Osteocyte (in vitro differentiated cells): ENCODE results near the gene THAP2. TPM values are rescaled to one million over a fixed set of nuclear protein-coding genes. Genes with fewer than 3 reads are reported as not detected.

ENCODE experiments used
- DNase-seq: peaks from one replicate; pipeline ENCODE4 v3.0.0; 2021; ENCODE audit warnings: mixed read lengths; ENCODE audit not compliant: unreplicated experiment; ENCODE audit errors: extremely low spot score
- H3K27ac Mint-ChIP-seq: one replicate; pipeline ENCODE4 v1.8.0; 2021; ENCODE audit warnings: mild to moderate bottlenecking, mixed read lengths; ENCODE audit not compliant: unreplicated experiment
- H3K27me3 Mint-ChIP-seq: one replicate; pipeline ENCODE4 v1.8.0; 2021; ENCODE audit warnings: mixed read lengths; ENCODE audit not compliant: unreplicated experiment
- H3K36me3 Mint-ChIP-seq: one replicate; pipeline ENCODE4 v1.8.0; 2021; ENCODE audit warnings: mixed read lengths; ENCODE audit not compliant: unreplicated experiment
- H3K4me1 Mint-ChIP-seq: one replicate; pipeline ENCODE4 v1.8.0; 2021; ENCODE audit warnings: mixed read lengths; ENCODE audit not compliant: unreplicated experiment
- H3K4me3 Mint-ChIP-seq: one replicate; pipeline ENCODE4 v1.8.0; 2021; ENCODE audit warnings: mild to moderate bottlenecking, moderate library complexity, mixed read lengths; ENCODE audit not compliant: unreplicated experiment
- H3K9me3 Mint-ChIP-seq: one replicate; pipeline ENCODE4 v1.8.0; 2021; ENCODE audit warnings: mixed read lengths; ENCODE audit not compliant: unreplicated experiment
- total RNA-seq: library from RNA; stranded (reverse); gene quantifications from 2 replicates; pipeline ENCODE4 v1.2.1, GENCODE V29; 2021
- TF ChIP-seq, protein P1 (sequence below): fragments of 200-600 bp; sonication (generic); IDR thresholded peaks from 2 replicates; pipeline ENCODE4 v1.5.0; 2021; ENCODE audit warnings: antibody characterized with exemption, mild to moderate bottlenecking, moderate library complexity

The THAP2 gene
- total RNA-seq, 1 donor from 2014 or later: 5.0 TPM

DNA sequence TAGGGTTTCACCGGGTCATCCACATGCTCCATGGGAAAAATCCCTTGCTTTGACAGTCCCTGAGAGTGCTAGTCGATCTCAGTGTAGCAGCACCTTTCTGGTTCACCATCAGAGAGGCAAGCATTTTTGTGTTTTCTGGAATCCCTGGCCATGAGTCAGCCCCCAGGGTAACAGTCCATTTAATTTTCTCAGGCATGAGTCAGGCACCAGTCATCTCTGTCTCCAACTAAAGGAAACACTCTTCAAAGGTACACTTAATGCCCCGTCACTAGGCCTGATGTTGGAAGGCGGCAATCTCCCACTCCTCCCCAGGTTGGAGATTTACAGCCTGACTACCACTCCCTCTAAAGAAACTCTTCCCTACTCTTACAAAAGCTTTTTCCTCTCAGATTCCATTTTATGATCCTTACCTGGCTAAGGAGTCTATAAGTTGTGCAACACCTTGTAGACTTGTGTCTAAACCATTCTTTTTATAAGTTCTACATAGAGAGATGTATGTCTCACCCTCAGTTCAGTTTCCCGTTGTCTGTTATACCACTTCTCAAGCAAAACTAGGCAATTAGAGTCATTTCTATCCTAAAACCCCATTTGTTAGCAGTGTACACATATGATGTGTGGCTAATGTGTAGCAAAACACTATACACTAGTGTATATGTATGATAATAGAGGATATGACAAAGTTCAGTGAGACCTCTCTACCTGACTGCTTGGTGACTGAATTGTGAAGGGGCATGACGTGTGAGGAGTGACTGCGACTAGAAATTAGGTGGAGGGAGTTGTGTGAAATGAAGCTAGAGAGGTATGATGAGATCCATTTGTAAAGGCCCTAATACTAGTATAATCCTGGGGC lies 46.4 kb downstream of the THAP2 start:
- DNase-seq: no peak
- Mint-ChIP-seq H3K4me3 (no peak overlapping the region), H3K27me3 (no peaks in the 10 kb centered on the region), H3K4me1 (peaks cover 9% of the 10 kb centered on the region), H3K9me3 (peaks cover 29% of the 10 kb centered on the region), H3K36me3 (peaks cover 6% of the 10 kb centered on the region), H3K27ac (no peak overlapping the region)
- TF ChIP-seq, protein P1, sequence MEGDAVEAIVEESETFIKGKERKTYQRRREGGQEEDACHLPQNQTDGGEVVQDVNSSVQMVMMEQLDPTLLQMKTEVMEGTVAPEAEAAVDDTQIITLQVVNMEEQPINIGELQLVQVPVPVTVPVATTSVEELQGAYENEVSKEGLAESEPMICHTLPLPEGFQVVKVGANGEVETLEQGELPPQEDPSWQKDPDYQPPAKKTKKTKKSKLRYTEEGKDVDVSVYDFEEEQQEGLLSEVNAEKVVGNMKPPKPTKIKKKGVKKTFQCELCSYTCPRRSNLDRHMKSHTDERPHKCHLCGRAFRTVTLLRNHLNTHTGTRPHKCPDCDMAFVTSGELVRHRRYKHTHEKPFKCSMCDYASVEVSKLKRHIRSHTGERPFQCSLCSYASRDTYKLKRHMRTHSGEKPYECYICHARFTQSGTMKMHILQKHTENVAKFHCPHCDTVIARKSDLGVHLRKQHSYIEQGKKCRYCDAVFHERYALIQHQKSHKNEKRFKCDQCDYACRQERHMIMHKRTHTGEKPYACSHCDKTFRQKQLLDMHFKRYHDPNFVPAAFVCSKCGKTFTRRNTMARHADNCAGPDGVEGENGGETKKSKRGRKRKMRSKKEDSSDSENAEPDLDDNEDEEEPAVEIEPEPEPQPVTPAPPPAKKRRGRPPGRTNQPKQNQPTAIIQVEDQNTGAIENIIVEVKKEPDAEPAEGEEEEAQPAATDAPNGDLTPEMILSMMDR: no peak

DNA sequence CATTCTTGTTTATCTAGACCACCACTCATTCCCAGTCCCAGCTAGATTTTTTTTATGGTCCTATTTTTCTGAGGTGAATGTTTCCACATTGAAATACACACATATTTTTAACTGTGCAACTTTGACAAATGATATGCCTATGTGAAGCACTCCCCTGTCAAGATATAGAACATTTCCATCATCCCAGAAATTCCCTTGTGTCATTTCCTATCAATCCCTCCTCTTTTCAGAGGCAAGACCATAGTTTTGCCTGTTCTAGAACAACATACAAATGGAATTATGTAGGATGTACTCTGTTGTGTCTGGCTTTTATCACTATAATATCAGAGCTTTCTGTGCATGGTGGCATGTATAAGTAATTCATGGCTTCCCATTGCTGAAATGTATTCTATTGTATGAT lies 54.5 kb downstream of the THAP2 start:
- Mint-ChIP-seq H3K4me3 (no peak overlapping the region), H3K36me3 (peaks cover 1% of the 10 kb centered on the region), H3K4me1 (no peaks in the 10 kb centered on the region), H3K27ac (no peak overlapping the region), H3K27me3 (no peaks in the 10 kb centered on the region), H3K9me3 (peaks cover 20% of the 10 kb centered on the region)
- TF ChIP-seq, protein P1: no peak
- no peak for DNase-seq

GRCh38 chr12:71719647-71720370 lies 55.7 kb downstream of the THAP2 start:
- Mint-ChIP-seq H3K4me3 (no peak overlapping the region), H3K4me1 (no peaks in the 10 kb centered on the region), H3K27ac (no peak overlapping the region), H3K9me3 (peaks cover 15% of the 10 kb centered on the region), H3K27me3 (no peaks in the 10 kb centered on the region), H3K36me3 (no peaks in the 10 kb centered on the region)
- TF ChIP-seq, protein P1: no peak
- no peak for DNase-seq

- H3K36me3 Mint-ChIP-seq: no peaks in the 10 kb centered on the region
- no peaks in the 10 kb centered on the region for H3K4me1 Mint-ChIP-seq
- no peak overlapping the region for H3K27ac Mint-ChIP-seq
- no peak overlapping the region for H3K4me3 Mint-ChIP-seq
- H3K9me3 Mint-ChIP-seq: peaks cover 5% of the 10 kb centered on the region
- H3K27me3 Mint-ChIP-seq: no peaks in the 10 kb centered on the region
- TF ChIP-seq, protein P1: no peak
- DNase-seq: no peak
Measured at GRCh38 chr12:71721783-71722505, 57.8 kb downstream of the THAP2 start.

GRCh38 chr12:71725011-71725410 lies 60.9 kb downstream of the THAP2 start:
- Mint-ChIP-seq H3K27ac (no peak overlapping the region), H3K4me1 (no peaks in the 10 kb centered on the region), H3K9me3 (peaks cover 5% of the 10 kb centered on the region), H3K36me3 (no peaks in the 10 kb centered on the region), H3K27me3 (no peaks in the 10 kb centered on the region), H3K4me3 (no peak overlapping the region)
- TF ChIP-seq, protein P1: no peak
- DNase-seq: no peak
